OCI-LY3 (cell line): ENCODE measurements around the gene ZBTB42.
A peak's percentile ranks its signal among the peaks of the same experiment; 100 is the strongest.

Source experiments
- H2AFZ ChIP-seq: fragments of 200-600, 300-600 bp; shearing (Covaris generic); 2 replicates; pipeline ENCODE4 v1.6.0; 2014; ENCODE audit warnings: antibody characterized with exemption, low read depth, low read length
- H3K27ac ChIP-seq: fragments of 200-600, 300-600 bp; sonication (generic); 2 replicates; pipeline ENCODE4 v1.5.1; 2014; ENCODE audit warnings: mild to moderate bottlenecking, low read length, moderate library complexity, mixed read lengths
- H3K27me3 ChIP-seq: fragments of 200-600, 300-600 bp; sonication (generic); 2 replicates; pipeline ENCODE4 v1.6.1; 2014; ENCODE audit warnings: low read depth, low read length, mixed read lengths
- H3K36me3 ChIP-seq: fragments of 200-600, 300-600 bp; sonication (generic); replicated peaks from 2 replicates; pipeline ENCODE3; 2014; ENCODE audit warnings: low read depth, low read length, mixed read lengths
- H3K4me1 ChIP-seq: fragments of 300-600, 200-600 bp; sonication (generic); 2 replicates; pipeline ENCODE4 v1.6.1; 2014; ENCODE audit warnings: low read length, mixed read lengths
- H3K4me2 ChIP-seq: fragments of 200-600, 300-600 bp; sonication (generic); 2 replicates; pipeline ENCODE4 v1.6.1; 2014; ENCODE audit warnings: low read length, mixed read lengths
- H3K4me3 ChIP-seq: fragments of 300-600, 200-600 bp; sonication (generic); 2 replicates; pipeline ENCODE4 v1.5.1; 2014; ENCODE audit warnings: antibody characterized with exemption, mild to moderate bottlenecking, low read length, moderate library complexity
- H3K79me2 ChIP-seq: fragments of 300-600, 200-600 bp; shearing (Covaris generic); 2 replicates; pipeline ENCODE4 v1.6.1; 2014; ENCODE audit warnings: mild to moderate bottlenecking, low read length, mixed read lengths
- H3K9ac ChIP-seq: fragments of 300-600, 200-600 bp; shearing (Covaris generic); 2 replicates; pipeline ENCODE4 v1.6.0; 2014; ENCODE audit warnings: mild to moderate bottlenecking, low read length, moderate library complexity
- H3K9me3 ChIP-seq: fragments of 200-600, 300-600 bp; shearing (Covaris generic); 2 replicates; pipeline ENCODE4 v1.6.1; 2014; ENCODE audit warnings: low read length, mixed read lengths; ENCODE audit not compliant: insufficient read depth
- H4K20me1 ChIP-seq: fragments of 200-600, 300-600 bp; sonication (generic); 2 replicates; pipeline ENCODE4 v1.6.1; 2016; ENCODE audit warnings: low read length, mixed read lengths; ENCODE audit not compliant: insufficient read depth
- CTCF ChIP-seq: fragments of 200-600, 300-600 bp; sonication (generic); IDR thresholded peaks from 2 replicates; pipeline ENCODE4 v1.5.1; 2014; ENCODE audit warnings: antibody characterized with exemption, low read length, low read depth
- EZH2phosphoT487 ChIP-seq: fragments of 200-600 bp; shearing (Covaris generic); IDR thresholded peaks from 2 replicates; pipeline ENCODE4 v1.6.1; 2018; ENCODE audit warnings: antibody characterized with exemption, mixed run types, low read depth

The ZBTB42 gene

GRCh38 chr14:104800771-104801519 is at the start of gene ZBTB42:
TSS of gene ZBTB42 (plus strand) at chr14:104801101. CDS start at chr14:104801198, 97 bp downstream.
- Histone ChIP-seq H3K9ac (peak within 1 kb of the TSS; percentile 67), H3K4me3 (peak within 1 kb of the TSS; percentile 94), H4K20me1 (no peaks in the 10 kb centered on the region), H3K79me2 (no peaks in the 10 kb centered on the region), H3K4me1 (peaks cover 33% of the 10 kb centered on the region), H3K27ac (no peak within 1 kb of the TSS), H2AFZ (peak within 1 kb of the TSS; percentile 81), H3K27me3 (peaks cover 38% of the 10 kb centered on the region), H3K4me2 (peak within 1 kb of the TSS; percentile 99), H3K36me3 (no peaks in the 10 kb centered on the region), H3K9me3 (no peaks in the 10 kb centered on the region)
- TF ChIP-seq EZH2phosphoT487 (no peak), CTCF (no peak)

DNA sequence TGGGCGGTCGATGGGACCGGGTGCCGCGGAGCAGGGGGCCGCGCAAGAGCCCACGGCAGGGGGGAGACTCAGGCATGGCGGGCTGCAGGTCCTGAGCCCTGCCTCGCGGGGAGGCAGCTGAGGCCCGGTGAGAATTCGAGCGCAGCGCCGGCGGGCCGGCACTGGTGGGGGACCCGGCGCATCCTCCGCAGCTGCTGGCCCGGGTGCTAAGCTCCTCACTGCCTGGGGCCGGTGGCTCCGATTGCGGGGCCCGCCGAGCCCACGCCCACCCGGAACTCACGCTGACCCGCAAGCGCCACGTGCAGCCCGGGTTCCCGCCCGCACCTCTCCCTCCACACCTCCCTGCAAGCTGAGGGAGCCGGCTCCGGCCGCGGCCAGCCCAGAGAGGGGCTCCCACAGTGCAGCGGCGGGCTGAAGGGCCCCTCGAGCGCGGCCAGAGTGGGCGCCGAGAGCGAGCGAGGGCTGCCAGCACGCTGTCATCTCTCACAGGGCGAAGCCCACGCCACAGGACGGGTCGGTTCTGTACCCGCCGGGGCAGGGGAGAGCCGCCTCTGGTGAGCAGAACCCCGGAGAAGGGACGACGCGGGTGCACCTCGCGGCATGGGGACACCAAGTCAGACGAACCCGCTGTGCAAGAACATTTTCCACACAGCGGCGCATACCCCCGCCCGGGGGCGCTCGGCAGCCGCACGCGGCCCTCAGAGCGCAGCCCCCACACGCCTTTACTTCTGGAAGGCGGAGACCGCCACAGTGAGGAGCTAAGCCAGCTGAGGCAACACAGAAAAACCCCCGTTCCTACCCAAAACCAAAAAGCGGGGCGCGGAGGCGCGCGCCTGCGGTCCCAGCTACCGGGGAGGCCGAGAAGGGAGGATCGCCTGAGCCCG is 49.1 kb upstream of the ZBTB42 start:
- Histone ChIP-seq H2AFZ (peak overlapping the region; percentile 93; the same call in 1 of the 2 replicates), H3K27me3 (no peaks in the 10 kb centered on the region), H3K27ac (peak overlapping the region; percentile 85), H3K9me3 (no peaks in the 10 kb centered on the region), H4K20me1 (no peaks in the 10 kb centered on the region), H3K9ac (peak overlapping the region; percentile 89), H3K4me1 (peaks cover 19% of the 10 kb centered on the region), H3K79me2 (peaks cover 40% of the 10 kb centered on the region), H3K4me3 (peak overlapping the region; percentile 94), H3K4me2 (peak overlapping the region; percentile 95), H3K36me3 (peaks cover 5% of the 10 kb centered on the region)
- TF ChIP-seq CTCF (no peak), EZH2phosphoT487 (no peak)

- no peak for TF ChIP-seq CTCF
- no peak for TF ChIP-seq EZH2phosphoT487
- H3K36me3 ChIP-seq = peaks cover 8% of the 10 kb centered on the region
- H4K20me1 ChIP-seq = no peaks in the 10 kb centered on the region
- H3K4me3 ChIP-seq = peak overlapping the region; percentile 94
- peaks cover 45% of the 10 kb centered on the region for H3K79me2 ChIP-seq
- peak overlapping the region; percentile 85 for H3K27ac ChIP-seq
- H3K27me3 ChIP-seq = no peaks in the 10 kb centered on the region
- H3K9me3 ChIP-seq = no peaks in the 10 kb centered on the region
- peak overlapping the region; percentile 95 for H3K4me2 ChIP-seq
- H2AFZ ChIP-seq = peak overlapping the region; percentile 93; the same call in 1 of the 2 replicates
- H3K4me1 ChIP-seq = peaks cover 19% of the 10 kb centered on the region
- peak overlapping the region; percentile 89 for H3K9ac ChIP-seq
Observed at GRCh38 chr14:104752423-104752734, 48.5 kb upstream of the ZBTB42 start.
